HFFc6 (cell line): ENCODE measurements around the gene TPX2. TPM values are rescaled to one million over a fixed set of nuclear protein-coding genes. Genes with fewer than 3 reads are reported as not detected.

ENCODE experiments used
- DNase-seq: peaks from one replicate; pipeline ENCODE4 v3.0.0-alpha.2; 2018
- H3K27ac Mint-ChIP-seq: 2 replicates; pipeline ENCODE4 v1.8.0; 2020; ENCODE audit warnings: mild to moderate bottlenecking, mixed read lengths
- H3K27me3 Mint-ChIP-seq: 2 replicates; pipeline ENCODE4 v1.8.0; 2021; ENCODE audit warnings: mild to moderate bottlenecking, moderate library complexity, mixed read lengths; ENCODE audit not compliant: insufficient read depth
- H3K36me3 Mint-ChIP-seq: 2 replicates; pipeline ENCODE4 v1.8.0; 2021; ENCODE audit warnings: low read depth, mixed read lengths
- H3K4me1 Mint-ChIP-seq: 2 replicates; pipeline ENCODE4 v1.8.0; 2020; ENCODE audit warnings: low read depth, mixed read lengths
- H3K4me3 Mint-ChIP-seq: 2 replicates; pipeline ENCODE4 v1.8.0; 2020; ENCODE audit warnings: mild to moderate bottlenecking, moderate library complexity, mixed read lengths
- H3K9me3 Mint-ChIP-seq: 2 replicates; pipeline ENCODE4 v1.8.0; 2020; ENCODE audit warnings: mild to moderate bottlenecking, mixed read lengths
- CTCF ChIP-seq: fragments of 200-600 bp; sonication (generic); IDR thresholded peaks from 2 replicates; pipeline ENCODE4 v1.5.0; 2021; ENCODE audit warnings: antibody characterized with exemption, mild to moderate bottlenecking
- total RNA-seq, 6 experiments: library from RNA; stranded (reverse); fragmentation: NEBNext Ultra II Directional; extraction: Animal tissue kit (Norgen Biotek cat#: 25700); gene quantifications; 2 replicates in 1 of 6; 3 replicates in 5 of 6; pipeline ENCODE4 v1.2.3, GENCODE V29; 2021

The TPX2 gene
- total RNA-seq, 6 experiments from 2014 or later = 51.0 to 117 (median 107) TPM

- Mint-ChIP-seq H3K4me3 (no peak overlapping the region), H3K27me3 (peaks cover 2% of the 10 kb centered on the region; the same call in 1 of the 2 replicates), H3K4me1 (peaks cover 76% of the 10 kb centered on the region), H3K36me3 (peaks cover 58% of the 10 kb centered on the region), H3K9me3 (no peaks in the 10 kb centered on the region), H3K27ac (peak overlapping the region; percentile 53)
- TF ChIP-seq CTCF = no peak
- DNase-seq = no peak
Measured at GRCh38 chr20:31708736-31709534, 30.2 kb upstream of the TPX2 start.

GRCh38 chr20:31709939-31710338 lies 29.2 kb upstream of the TPX2 start:
- peak overlapping the region; percentile 69 for H3K27ac Mint-ChIP-seq
- H3K36me3 Mint-ChIP-seq = peaks cover 65% of the 10 kb centered on the region
- H3K4me3 Mint-ChIP-seq = no peak overlapping the region
- no peaks in the 10 kb centered on the region for H3K9me3 Mint-ChIP-seq
- TF ChIP-seq CTCF = no peak
- peaks cover 76% of the 10 kb centered on the region for H3K4me1 Mint-ChIP-seq
- DNase-seq = no peak
- peaks cover 2% of the 10 kb centered on the region; the same call in 1 of the 2 replicates for H3K27me3 Mint-ChIP-seq

GRCh38 chr20:31710423-31711108 lies 28.5 kb upstream of the TPX2 start:
- no peak for DNase-seq
- H3K27me3 Mint-ChIP-seq = peaks cover 4% of the 10 kb centered on the region
- H3K4me3 Mint-ChIP-seq = peak overlapping the region; percentile 15; the same call in 1 of the 2 replicates
- H3K4me1 Mint-ChIP-seq = peaks cover 76% of the 10 kb centered on the region
- H3K27ac Mint-ChIP-seq = peak overlapping the region; percentile 99
- TF ChIP-seq CTCF = no peak
- H3K36me3 Mint-ChIP-seq = peaks cover 67% of the 10 kb centered on the region
- H3K9me3 Mint-ChIP-seq = no peaks in the 10 kb centered on the region

- peak overlapping the region; percentile 62 for H3K4me3 Mint-ChIP-seq
- no peak for DNase-seq
- peaks cover 76% of the 10 kb centered on the region for H3K4me1 Mint-ChIP-seq
- H3K36me3 Mint-ChIP-seq = peaks cover 74% of the 10 kb centered on the region
- H3K27ac Mint-ChIP-seq = peak overlapping the region; percentile 99
- H3K9me3 Mint-ChIP-seq = no peaks in the 10 kb centered on the region
- peaks cover 4% of the 10 kb centered on the region for H3K27me3 Mint-ChIP-seq
- TF ChIP-seq CTCF = no peak
Measured at GRCh38 chr20:31711179-31712111, 27.6 kb upstream of the TPX2 start.

GRCh38 chr20:31712112-31712553 lies 27.0 kb upstream of the TPX2 start:
- H3K4me1 Mint-ChIP-seq = peaks cover 76% of the 10 kb centered on the region
- peaks cover 4% of the 10 kb centered on the region for H3K27me3 Mint-ChIP-seq
- no peak for TF ChIP-seq CTCF
- no peaks in the 10 kb centered on the region for H3K9me3 Mint-ChIP-seq
- no peak for DNase-seq
- H3K36me3 Mint-ChIP-seq = peaks cover 74% of the 10 kb centered on the region
- peak overlapping the region; percentile 87 for H3K4me3 Mint-ChIP-seq
- peak overlapping the region; percentile 99 for H3K27ac Mint-ChIP-seq
